DMS53 treated with DMSO at 0.1 percent for 48 hours (cell line): ENCODE data around the gene OR6K2.
"Not testable (repeated sequence)": the region's sequence is repeated elsewhere in the genome, so short reads cannot be mapped to it uniquely, and the experiment has no call there.

Experiments used
- DNase-seq: peaks from one replicate; lab custom pipeline; 2025; ENCODE audit not compliant: unreplicated experiment; lab: John Stamatoyannopoulos, UW

Gene OR6K2, protein sequence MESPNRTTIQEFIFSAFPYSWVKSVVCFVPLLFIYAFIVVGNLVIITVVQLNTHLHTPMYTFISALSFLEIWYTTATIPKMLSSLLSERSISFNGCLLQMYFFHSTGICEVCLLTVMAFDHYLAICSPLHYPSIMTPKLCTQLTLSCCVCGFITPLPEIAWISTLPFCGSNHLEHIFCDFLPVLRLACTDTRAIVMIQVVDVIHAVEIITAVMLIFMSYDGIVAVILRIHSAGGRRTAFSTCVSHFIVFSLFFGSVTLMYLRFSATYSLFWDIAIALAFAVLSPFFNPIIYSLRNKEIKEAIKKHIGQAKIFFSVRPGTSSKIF

DNA sequence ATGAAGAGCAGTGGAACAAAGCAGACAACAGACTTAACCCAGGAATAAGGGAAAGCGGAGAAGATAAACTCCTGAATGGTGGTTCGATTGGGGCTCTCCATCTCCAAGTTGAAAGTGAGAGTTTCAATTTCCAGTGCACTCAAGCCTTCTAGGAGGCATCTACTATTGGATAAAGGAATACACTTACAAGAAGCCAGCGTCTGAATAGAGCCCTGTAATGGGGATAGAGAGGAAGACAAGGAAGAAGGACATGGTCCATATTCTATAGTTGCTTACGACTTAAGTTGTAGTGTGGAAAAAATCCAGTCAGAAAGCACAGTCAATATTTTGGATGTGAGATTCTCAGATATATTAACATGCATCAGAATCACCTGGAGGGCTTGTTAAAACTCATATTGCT, at the start of gene OR6K2:
Gene OR6K2, minus strand, starts transcription at position 101 of the 400 bp plus-strand sequence. Its CDS starts 0 bp downstream, at position 101.
- DNase-seq = no peak

DNA sequence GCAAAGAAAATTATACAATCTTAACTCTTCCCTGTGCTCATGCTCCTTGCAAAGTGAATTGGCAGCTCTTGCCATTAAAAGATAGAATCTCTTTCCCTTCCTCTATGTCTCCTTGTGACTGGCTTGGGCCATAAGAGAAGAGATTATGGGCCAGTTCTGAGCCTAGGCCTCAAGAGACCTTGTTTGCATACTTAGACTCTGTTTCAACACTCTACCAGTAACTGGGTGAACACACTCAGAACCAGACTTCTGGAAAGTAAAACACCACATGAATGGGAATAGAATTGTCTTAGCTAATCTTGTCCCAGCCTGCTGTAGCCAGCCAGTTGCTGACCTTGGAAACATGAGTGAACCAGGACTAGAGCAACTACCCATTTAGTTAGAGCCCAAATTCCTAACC, 35.4 kb upstream of the OR6K2 start:
- DNase-seq = no peak

DNA sequence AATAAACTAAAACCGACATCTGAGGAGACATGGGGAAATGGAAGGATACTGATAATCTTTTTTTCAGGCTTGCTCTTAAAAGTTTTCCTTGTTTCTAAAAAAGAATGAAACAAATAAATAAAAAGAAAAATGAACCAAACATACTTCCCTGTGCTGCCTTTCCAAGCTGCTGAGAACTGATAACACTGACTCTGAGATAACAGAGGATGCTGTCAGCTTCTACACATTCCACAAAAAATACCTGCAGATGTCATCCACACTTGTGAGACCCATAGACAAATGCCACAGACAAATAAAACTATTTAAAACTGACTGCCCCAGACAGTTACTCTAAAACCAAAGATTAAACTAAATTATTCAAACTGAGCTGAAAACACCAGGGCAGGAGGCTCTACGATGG, 32.1 kb upstream of the OR6K2 start:
- DNase-seq = no peak

DNA sequence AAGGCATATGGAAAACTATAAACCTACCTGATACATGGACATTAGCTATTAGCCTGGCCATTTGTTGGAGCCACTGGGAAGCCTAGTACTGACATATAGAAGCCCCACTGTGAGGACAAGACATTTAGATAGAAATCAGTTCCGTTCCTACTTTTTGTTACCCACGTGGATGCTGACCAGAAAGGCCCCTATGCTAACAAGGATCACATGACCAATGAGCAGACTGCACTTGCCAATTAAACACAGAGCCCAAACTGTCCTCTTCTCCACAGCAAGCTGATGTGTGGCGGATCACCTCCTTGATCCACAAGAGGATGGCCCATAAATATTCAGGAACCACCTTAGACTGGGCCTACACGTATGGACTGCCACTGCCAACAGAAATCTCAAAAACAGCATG, 31.3 kb upstream of the OR6K2 start:
- DNase-seq = no peak

DNA sequence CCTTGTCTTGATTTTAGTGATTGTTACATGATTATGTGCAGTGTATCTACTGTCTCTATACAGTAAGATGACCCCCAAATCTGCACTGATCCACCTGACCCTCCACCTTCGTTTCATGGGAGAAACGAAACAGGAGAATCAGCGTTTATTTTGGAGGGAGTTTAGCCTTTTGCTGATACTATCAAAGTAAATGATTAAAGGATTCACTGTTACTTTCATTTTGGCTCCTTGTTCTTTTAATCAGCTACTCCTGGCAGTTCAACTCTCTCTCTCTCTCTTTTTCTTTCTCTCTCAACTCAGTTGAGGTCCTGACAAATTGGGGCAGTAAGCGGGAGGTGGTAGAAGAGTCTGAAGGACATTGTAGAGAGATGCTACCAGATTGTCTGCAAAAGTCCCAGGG, 30.0 kb upstream of the OR6K2 start:
- DNase-seq = no peak

DNA sequence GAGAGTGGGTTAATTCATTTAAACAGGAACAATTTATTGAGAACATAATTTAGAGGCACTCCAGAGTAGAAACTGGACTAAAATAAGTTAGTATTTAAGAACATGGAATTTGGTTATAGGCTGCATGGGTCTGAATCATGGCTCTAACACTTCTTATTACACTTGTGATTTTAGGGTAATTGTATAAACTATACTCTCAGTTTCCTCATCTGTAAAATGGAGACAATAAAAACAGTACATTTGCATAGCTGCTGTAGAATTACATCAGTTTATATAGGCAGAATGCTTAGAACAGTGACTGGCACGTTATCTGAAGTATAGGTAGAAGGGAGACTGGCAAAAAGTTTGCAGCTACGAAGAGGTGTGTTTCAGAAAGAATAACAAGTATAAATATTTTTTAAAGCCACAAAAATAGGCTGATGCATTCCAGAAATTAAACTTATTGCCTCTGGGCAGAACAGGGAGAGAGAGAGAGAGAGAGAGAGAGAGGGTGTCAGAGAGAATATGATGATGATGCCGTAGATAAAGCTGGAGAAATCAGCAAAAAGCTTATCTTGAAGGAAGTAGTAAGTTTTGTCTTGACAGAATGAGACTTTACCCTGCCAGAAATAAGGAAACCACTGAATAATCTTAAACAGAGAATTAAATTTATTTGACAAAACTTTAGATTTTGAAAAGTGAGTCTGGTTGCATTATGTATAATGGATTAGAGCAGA, 28.2 kb upstream of the OR6K2 start:
- no peak for DNase-seq

DNA sequence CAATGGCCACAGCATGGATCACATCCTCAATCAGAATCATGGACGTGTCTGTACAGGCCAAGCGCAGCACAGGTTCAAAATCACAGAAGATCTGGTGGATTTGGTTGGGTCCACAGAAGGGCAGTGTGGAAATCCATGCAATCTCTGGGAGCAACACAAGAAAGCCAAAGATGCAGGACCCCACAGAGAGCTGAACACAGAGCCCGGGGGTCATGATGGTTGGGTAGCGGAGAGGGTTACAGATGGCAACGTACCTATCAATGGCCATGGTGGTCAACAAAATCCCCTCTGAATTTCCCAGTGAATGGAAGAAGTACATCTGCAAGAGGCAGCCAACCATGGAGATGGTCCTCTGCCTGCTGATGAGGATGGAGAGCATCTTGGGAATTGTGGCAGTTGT, 24.0 kb upstream of the OR6K2 start:
- DNase-seq = no peak

DNA sequence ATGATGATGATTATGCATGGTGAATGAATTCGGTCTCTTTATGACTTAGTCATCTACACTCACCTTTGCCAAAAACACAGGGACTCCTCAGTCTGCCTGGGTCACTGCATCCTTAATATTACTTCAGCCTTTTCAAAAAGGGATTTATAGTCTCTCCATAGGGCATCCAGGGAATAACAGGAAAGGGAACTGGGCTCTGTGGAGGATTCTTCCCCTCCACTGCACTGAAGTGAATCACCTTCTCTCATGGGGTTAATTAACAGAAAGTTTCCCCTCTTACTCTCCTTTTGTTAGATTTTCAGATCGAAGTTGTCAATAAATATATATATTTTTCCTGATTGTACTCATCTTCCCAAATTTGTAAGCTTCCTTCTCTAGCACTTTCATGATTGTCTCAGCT, 20.2 kb upstream of the OR6K2 start, which contains the start of gene OR6K3:
Gene OR6K3, minus strand, starts transcription at position 101 of the 400 bp plus-strand sequence. CDS start 2,605 bp downstream, outside the sequence.
- DNase-seq = no peak

DNA sequence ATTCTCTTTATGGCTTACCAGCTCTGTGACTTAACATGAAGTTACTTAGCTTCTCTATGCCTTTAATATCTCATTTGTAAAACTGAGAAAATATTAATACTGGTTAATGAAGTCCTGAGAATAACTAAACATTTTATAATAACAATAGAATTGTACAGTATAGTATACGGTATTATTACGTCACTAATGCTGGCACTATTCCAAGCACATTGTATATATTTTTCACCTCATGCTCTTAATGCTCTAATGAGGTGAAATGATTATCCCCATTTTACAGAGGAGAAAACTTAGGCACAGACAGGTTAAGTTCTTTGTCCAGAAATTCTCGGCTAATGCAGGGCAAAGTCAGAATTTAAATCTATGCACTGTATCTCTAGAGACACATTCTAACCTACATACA, 19.2 kb upstream of the OR6K2 start:
- no peak for DNase-seq

DNA sequence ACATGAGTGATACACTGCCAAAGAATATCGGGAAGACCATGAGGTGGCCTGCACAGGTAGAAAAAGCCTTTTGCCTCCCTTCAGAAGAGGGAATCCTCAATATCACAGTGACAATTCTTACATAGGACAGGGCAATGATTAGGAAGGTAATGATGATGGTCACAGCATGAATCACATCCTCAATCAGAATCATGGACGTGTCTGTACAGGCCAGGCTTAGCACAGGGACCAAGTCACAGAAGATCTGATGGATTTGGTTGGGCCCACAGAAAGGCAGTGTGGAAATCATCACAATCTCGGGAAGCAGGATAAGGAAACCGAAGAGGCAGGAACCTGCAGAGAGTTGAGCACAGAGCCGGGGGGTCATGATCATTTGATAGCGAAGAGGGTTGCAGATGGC, 16.9 kb upstream of the OR6K2 start:
- DNase-seq = no peak

DNA sequence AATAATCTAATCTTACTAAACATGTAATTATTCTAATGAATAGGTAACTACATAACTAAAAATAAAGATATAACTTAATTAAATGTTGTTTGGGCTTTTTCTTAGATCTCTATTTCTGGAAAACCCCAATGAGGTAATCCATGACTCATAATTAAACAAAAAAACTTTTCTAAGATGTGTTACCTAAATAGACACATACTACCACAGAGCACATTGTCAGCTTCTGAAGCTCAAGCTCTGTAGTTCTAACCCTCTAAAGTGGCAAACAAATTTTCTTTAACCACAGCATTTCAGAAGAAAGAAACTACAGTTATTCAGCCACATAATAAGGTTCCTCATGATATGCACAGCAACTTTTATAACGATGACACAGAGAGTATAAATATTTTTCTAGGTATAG, 15.9 kb upstream of the OR6K2 start:
- DNase-seq = no peak

DNA sequence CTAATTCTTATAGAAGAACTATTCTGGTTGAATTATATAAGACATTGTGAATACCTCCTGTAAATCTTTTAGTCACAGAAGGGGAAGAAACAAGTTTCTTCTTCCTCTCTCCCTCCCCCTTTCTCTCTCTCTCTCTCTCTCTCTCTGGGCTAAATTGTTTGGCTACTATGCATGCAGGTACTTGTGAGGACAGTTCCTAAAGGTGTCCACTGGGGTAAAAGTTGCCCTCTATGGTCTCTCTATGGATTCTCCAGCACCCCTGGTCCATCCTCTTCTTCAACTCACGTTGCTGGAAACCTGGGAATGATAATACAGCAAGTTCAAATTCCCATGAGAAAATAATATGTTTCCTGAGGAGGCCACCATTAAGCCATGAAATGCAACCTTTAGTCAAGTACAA, 14.3 kb upstream of the OR6K2 start:
- no peak for DNase-seq

DNA sequence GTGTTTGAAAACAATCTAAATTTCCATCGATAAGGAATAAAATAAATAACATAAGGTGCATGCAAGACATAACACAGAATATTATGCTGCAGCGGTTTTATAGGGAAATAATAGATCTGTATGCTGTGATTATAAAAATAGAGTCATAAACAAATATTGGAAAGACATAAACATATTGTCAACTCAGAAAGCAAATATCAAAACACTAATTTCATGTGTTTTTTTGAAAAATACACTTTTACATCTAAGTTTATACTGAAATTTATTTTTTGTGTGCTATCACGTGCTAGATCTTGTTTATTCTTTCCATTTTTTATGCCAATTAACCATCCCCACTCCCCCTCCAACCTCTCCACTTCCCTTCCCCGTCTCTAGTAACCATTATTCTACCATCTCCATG, 10.6 kb upstream of the OR6K2 start:
- DNase-seq = no peak

DNA sequence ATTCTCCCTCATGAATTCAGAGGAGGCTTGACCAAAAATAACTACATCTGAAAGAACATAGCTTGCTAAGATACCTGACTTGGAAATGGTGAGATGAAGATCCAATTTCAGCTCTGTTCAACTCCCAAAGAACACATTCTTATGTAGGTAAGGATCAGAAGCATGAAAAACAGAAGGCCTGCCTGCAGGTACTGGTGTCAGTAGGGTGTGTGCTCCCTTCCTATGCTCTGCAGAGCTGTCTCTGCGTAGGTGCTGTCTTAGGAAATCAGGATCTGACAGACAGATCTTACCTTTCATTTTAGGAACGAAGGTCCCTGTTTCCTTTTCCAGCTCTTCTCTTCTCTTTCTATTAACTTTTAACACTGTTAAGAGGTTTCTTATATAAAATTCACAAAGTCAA, 5.6 kb upstream of the OR6K2 start:
- DNase-seq = no peak

DNA sequence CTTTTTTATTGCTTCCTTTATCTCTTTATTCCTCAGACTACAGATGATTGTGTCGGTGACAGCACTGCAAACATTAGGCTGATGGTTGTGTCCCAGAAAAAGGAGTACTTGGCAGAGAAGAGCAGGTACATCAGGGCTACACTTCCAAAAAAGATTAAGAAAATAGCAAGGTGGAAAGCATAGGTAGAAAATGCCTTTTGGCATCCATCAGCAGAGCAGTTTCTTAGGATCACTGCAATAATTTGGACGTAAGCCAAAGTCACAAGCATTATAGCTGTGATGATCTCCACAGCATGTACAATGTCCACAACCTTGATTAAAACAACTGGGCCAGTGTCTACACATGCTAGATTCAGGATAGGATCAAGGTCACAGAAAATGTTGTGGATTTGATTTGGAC, 5.9 kb downstream of the OR6K2 start:
- no peak for DNase-seq

DNA sequence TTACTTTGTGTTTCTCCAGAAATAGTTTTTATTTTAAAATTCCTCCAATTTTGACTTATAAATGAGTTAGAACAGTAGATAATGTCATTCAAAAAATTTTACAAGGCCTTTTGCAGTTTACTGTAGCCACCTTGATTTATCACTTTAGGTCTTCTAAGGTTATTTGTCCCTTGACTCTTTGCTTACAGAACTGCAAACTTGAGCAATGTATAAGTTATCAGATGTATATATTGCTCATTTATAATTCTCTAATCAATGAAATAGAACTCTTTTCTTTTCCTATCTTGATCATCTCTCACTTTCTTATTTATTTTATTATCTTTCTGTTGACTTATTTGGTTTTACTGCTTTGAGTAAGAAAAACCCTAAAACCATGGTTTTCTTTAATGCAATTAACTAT, 8.1 kb downstream of the OR6K2 start:
- DNase-seq = no peak

DNA sequence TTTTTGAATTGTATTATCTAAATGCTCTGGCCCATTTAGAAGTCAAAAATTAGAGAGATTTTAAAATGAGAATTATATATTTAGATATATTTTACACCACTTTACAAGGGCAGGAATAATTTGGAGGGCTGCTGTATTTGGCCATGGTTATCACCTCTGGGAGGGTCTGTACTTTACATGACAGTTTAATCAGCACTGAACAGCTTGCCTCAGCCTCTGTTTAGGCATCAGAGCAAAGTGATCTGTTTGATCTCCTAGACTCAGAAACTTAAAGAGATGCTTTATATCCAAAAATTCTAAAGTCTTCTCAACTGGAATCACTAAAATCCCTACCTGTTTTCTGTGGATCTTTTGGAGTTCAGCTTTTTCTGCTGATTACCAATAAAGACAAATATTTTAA, 8.5 kb downstream of the OR6K2 start:
- DNase-seq = no peak

DNA sequence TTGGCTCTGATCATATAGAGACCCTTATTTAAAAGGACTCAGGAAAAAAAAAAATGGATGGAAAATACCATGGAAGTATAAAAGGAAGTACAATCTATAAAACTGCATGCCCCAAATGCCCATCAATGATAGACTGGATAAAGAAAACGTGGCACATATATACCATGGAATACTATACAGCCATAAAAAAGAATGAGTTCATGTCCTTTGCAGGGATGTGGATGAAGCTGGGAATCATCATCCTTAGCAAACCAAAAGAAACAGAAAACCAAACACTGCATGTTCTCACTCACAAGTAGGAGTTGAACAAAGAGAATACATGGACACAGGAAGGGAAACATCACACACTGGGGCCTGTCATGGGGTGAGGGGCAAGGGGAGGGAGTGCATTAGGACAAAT, 9.3 kb downstream of the OR6K2 start:
- not testable (repeated sequence) for DNase-seq

DNA sequence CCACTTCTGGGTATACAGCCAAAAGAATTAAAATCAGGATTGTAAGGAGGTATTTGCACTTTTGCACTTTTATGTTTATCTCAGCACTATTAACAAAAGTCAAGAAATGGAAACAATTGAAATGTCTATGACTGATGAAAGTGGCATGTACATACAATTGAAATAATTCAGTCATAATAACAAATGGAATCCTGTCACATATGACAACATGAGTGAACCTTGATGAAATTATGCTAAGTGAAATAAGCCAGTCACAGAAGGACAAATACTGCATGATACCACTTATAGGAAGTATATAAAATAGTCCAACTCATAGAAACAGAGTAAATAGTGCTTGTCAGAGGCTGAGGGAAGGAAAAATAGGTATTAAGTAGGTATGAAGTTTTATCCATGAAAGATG, 10.6 kb downstream of the OR6K2 start:
- DNase-seq = no peak

DNA sequence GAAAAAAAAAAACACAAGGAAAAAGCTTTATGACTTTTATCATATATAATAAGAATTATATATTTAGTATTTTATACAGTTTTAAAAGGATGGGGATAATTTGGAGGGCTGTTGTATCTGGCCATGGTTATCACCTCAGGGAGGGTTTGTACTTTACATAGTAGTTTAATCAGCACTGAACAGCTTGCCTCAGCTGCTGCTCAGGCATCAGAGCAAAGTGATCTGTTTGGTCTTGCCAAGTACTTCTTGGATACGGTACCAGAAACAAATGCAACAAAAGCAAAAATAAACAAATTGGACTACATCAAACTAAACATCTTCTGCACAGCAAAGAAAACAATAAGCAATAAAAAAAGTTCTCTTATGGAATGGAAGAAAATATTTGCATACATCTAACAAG, 11.3 kb downstream of the OR6K2 start:
- DNase-seq = no peak

DNA sequence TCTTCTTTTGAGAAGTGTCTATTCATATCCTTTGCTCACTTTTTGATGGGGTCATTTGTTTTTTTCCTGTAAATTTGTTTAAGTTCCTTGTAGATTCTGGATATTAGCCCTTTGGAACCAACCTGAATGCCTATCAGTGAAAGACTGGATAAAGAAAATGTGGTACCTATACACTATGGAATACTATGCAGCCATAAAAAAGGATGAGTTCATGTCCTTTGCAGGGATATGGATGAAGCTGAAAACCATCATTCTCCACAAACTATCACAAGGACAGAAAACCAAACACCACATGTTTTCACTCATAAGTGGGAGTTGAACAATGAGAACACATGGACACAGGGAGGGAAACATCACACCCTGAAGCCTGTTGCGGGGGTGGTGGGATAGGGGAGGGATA, 12.1 kb downstream of the OR6K2 start:
- not testable (repeated sequence) for DNase-seq

DNA sequence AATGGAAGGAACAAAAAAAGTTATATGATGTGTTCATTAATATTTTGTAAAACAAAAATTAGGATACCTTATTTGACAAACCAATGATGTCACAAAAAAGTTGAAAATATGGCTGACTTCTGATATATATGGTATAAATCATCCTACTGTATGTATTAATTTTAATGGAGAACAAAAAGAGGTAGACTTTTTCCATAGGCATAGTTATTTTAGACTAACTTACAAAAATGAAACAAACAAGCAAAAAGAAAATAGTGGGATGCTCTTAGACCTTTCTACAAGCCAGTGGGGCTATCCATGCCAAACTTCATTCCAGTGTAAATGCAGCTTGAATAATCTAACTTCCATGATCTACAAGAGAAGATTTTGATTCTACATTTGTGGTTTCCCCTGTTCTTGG, 13.4 kb downstream of the OR6K2 start:
- DNase-seq = no peak
